Keratinocyte (primary cell): Measurements from ENCODE around the gene REPIN1.

Experiments used
- EZH2 ChIP-seq: IDR thresholded peaks from one replicate; pipeline ENCODE4 v1.6.1; 2012; ENCODE audit warnings: inconsistent platforms, mild to moderate bottlenecking, low read length, moderate library complexity
- TF ChIP-seq, protein P1 (sequence below), 3 experiments: IDR thresholded peaks in 1 of 3; conservative IDR thresholded peaks in 1 of 3; optimal IDR thresholded peaks in 1 of 3; 2 replicates in 2 of 3; 3 replicates in 1 of 3; pipeline versions ENCODE3 to v1.5.1; 2011; ENCODE audit warnings: low read length in 3 of 3, mild to moderate bottlenecking in 3 of 3, moderate library complexity in 2 of 3, control low read depth in 1 of 3, inconsistent platforms in 1 of 3; ENCODE audit not compliant: insufficient read depth in 2 of 3; ENCODE audit errors: extremely low read depth in 1 of 3

GRCh38 chr7:150385302-150385723, 16.7 kb downstream of the REPIN1 start:
- TF ChIP-seq, protein P1, sequence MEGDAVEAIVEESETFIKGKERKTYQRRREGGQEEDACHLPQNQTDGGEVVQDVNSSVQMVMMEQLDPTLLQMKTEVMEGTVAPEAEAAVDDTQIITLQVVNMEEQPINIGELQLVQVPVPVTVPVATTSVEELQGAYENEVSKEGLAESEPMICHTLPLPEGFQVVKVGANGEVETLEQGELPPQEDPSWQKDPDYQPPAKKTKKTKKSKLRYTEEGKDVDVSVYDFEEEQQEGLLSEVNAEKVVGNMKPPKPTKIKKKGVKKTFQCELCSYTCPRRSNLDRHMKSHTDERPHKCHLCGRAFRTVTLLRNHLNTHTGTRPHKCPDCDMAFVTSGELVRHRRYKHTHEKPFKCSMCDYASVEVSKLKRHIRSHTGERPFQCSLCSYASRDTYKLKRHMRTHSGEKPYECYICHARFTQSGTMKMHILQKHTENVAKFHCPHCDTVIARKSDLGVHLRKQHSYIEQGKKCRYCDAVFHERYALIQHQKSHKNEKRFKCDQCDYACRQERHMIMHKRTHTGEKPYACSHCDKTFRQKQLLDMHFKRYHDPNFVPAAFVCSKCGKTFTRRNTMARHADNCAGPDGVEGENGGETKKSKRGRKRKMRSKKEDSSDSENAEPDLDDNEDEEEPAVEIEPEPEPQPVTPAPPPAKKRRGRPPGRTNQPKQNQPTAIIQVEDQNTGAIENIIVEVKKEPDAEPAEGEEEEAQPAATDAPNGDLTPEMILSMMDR (optimal IDR thresholded peaks at IDR 0.05 in 1 of 3, IDR thresholded peaks at IDR 0.05 in 1 of 3, conservative IDR thresholded peaks at IDR 0.05 in 1 of 3; ENCODE audit: extremely low read depth in 1 of 3, insufficient read depth in 2 of 3, low read length in 3 of 3): no peak
- TF ChIP-seq EZH2: no peak
